ENCODE results near the gene NMRK2. TPM values are rescaled to one million over a fixed set of nuclear protein-coding genes. Genes with fewer than 3 reads are reported as not detected.

The NMRK2 gene
- total RNA-seq, 4 donors from 2014 or later, result 0.67 TPM; not detected in 3

DNA sequence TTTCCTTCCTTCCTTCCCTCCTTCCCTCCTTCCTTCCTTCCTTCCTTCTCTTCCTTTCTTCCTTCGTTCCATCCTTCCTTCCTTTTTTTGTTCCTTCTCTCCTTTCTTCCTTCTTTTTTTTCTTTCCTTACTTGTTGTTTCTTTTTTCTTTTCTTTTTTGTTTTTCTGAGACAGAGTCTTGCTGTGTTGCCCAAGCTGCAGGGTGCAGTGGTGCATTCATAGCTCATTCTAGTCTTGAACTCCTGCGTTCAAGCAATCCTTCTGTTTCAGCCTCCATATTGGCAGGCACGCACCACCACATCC lies 57.9 kb downstream of the NMRK2 start:
- H3K4me1 ChIP-seq, result no peaks in the 10 kb centered on the region
- H3K27me3 ChIP-seq, result no peaks in the 10 kb centered on the region
- intact Hi-C loops (cut with DNase I; ENCODE audit: low total_unique reads), result no loop called here
- TF ChIP-seq, protein P1, sequence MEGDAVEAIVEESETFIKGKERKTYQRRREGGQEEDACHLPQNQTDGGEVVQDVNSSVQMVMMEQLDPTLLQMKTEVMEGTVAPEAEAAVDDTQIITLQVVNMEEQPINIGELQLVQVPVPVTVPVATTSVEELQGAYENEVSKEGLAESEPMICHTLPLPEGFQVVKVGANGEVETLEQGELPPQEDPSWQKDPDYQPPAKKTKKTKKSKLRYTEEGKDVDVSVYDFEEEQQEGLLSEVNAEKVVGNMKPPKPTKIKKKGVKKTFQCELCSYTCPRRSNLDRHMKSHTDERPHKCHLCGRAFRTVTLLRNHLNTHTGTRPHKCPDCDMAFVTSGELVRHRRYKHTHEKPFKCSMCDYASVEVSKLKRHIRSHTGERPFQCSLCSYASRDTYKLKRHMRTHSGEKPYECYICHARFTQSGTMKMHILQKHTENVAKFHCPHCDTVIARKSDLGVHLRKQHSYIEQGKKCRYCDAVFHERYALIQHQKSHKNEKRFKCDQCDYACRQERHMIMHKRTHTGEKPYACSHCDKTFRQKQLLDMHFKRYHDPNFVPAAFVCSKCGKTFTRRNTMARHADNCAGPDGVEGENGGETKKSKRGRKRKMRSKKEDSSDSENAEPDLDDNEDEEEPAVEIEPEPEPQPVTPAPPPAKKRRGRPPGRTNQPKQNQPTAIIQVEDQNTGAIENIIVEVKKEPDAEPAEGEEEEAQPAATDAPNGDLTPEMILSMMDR (IDR thresholded peaks at IDR 0.05), result no peak
- no peak for TF ChIP-seq POLR2A (IDR thresholded peaks at IDR 0.05)
- no peaks in the 10 kb centered on the region for H3K36me3 ChIP-seq
- DNase-seq, result no peak
- no peak overlapping the region for H3K27ac ChIP-seq
- H3K4me3 ChIP-seq, result no peak overlapping the region
- H3K9me3 ChIP-seq, result no peaks in the 10 kb centered on the region

MicroRNA genes within 50 kb of the gene (microRNA counts, 767-probe panel; counts per million panel counts)
- microRNA hsa-miR-637, result 0 counts per million in 2 donors

Small RNA genes within 50 kb of the gene (microRNA-seq; reads per million reads assigned to microRNA genes)
- not detected for gene MIR637 (ENCODE audit: borderline microRNAs expressed, borderline replicate concordance)

Small RNA genes within 50 kb of the gene (small RNA-seq; reads per million reads assigned to genes)
- gene RN7SL202P, result not detected
- gene SNORD37, result 2.4 reads per million, percentile 77 among the genes with 10 or more reads in this experiment

Other genes with a start within 250 kb of the NMRK2 start
- gene PIP5K1C, start 232.6 kb upstream of the NMRK2 start, total RNA-seq, result 10 to 100 TPM in 3 of 4 donors, 1 to 10 TPM in 1; 6.2 to 77.5 (median 33.2) TPM
- 1 to 10 TPM in 3 of 4 donors, under 1 TPM in 1; 0.37 to 7.4 (median 3.9) TPM for gene TJP3, start 224.7 kb upstream of the NMRK2 start, total RNA-seq
- 10 to 100 TPM; 14.1 to 52.6 (median 27.4) TPM for gene APBA3, start 171.4 kb upstream of the NMRK2 start, total RNA-seq
- gene MRPL54, start 170.4 kb upstream of the NMRK2 start, total RNA-seq, result 100 to 1,000 TPM in 1 of 4 donors, 10 to 100 TPM in 3; 14.4 to 196 (median 40.0) TPM
- gene RAX2, start 160.8 kb upstream of the NMRK2 start, total RNA-seq, result 1 to 10 TPM in 1 of 4 donors, under 1 TPM in 1, not detected in 2; 0.14 to 4.3 TPM
- gene MATK, start 146.7 kb upstream of the NMRK2 start, total RNA-seq, result 10 to 100 TPM in 1 of 4 donors, 1 to 10 TPM in 2, not detected in 1; 1.0 to 11.2 (median 1.5) TPM
- not detected for gene ZFR2, start 64.0 kb upstream of the NMRK2 start, total RNA-seq
- under 1 TPM in 1 of 4 donors, not detected in 3; 0.97 TPM for gene ATCAY, start 52.4 kb upstream of the NMRK2 start, total RNA-seq
- 100 to 1,000 TPM in 2 of 4 donors, 10 to 100 TPM in 1, 1 to 10 TPM in 1; 7.1 to 119 (median 91.9) TPM for gene DAPK3, start 38.0 kb downstream of the NMRK2 start, total RNA-seq
- gene EEF2, start 52.4 kb downstream of the NMRK2 start, total RNA-seq, result 1,000 to 10,000 TPM in 2 of 4 donors, 100 to 1,000 TPM in 2; 936 to 2,469 (median 1,635) TPM
- 10 to 100 TPM in 3 of 4 donors, 1 to 10 TPM in 1; 10.0 to 39.4 (median 23.4) TPM for gene PIAS4, start 74.7 kb downstream of the NMRK2 start, total RNA-seq
- gene ZBTB7A, start 133.8 kb downstream of the NMRK2 start, total RNA-seq, result 10 to 100 TPM; 10.8 to 72.9 (median 14.1) TPM
- 100 to 1,000 TPM in 1 of 4 donors, 10 to 100 TPM in 2, 1 to 10 TPM in 1; 7.4 to 105 (median 82.4) TPM for gene MAP2K2, start 191.1 kb downstream of the NMRK2 start, total RNA-seq
- not detected for gene CREB3L3, start 220.6 kb downstream of the NMRK2 start, total RNA-seq
- 10 to 100 TPM in 3 of 4 donors, 1 to 10 TPM in 1; 1.3 to 23.2 (median 15.1) TPM for gene SIRT6, start 249.5 kb downstream of the NMRK2 start, total RNA-seq
- 1 to 10 TPM in 2 of 4 donors, under 1 TPM in 1, not detected in 1; 0.64 to 1.8 (median 1.2) TPM for gene ANKRD24, start 249.6 kb downstream of the NMRK2 start, total RNA-seq

All from uterus (tissue), 4 donors.